Endothelial cell (in vitro differentiated cells): ENCODE data around the gene CRY1. TPM values are rescaled to one million over a fixed set of nuclear protein-coding genes. Genes with fewer than 3 reads are reported as not detected.
"Not testable (repeated sequence)": the region's sequence is repeated elsewhere in the genome, so short reads cannot be mapped to it uniquely, and the experiment has no call there.

Experiments
- DNase-seq: peaks from one replicate; pipeline ENCODE4 v3.0.0; 2021; ENCODE audit warnings: low spot score
- H3K27ac Mint-ChIP-seq: one replicate; pipeline ENCODE4 v1.8.0; 2021; ENCODE audit warnings: mixed read lengths, inconsistent platforms; ENCODE audit not compliant: unreplicated experiment
- H3K27me3 Mint-ChIP-seq: one replicate; pipeline ENCODE4 v1.8.0; 2021; ENCODE audit warnings: mild to moderate bottlenecking, moderate library complexity, mixed read lengths, inconsistent platforms; ENCODE audit not compliant: unreplicated experiment
- H3K36me3 Mint-ChIP-seq: one replicate; pipeline ENCODE4 v1.8.0; 2021; ENCODE audit warnings: mild to moderate bottlenecking, low read depth, mixed read lengths, inconsistent platforms; ENCODE audit not compliant: unreplicated experiment
- H3K4me1 Mint-ChIP-seq: one replicate; pipeline ENCODE4 v1.8.0; 2021; ENCODE audit warnings: mild to moderate bottlenecking, mixed read lengths, inconsistent platforms; ENCODE audit not compliant: unreplicated experiment
- H3K4me3 Mint-ChIP-seq: one replicate; pipeline ENCODE4 v1.8.0; 2021; ENCODE audit warnings: mild to moderate bottlenecking, mixed read lengths, inconsistent platforms; ENCODE audit not compliant: unreplicated experiment
- H3K9me3 Mint-ChIP-seq: one replicate; pipeline ENCODE4 v1.8.0; 2021; ENCODE audit warnings: mixed read lengths, inconsistent platforms; ENCODE audit not compliant: unreplicated experiment
- CTCF ChIP-seq: fragments of 200-600 bp; sonication (generic); IDR thresholded peaks from one replicate; pipeline ENCODE4 v1.5.0; 2021; ENCODE audit warnings: antibody characterized with exemption; ENCODE audit not compliant: unreplicated experiment
- total RNA-seq: library from RNA; stranded (reverse); fragmentation: NEBNext Ultra II Directional; extraction: Animal tissue kit (Norgen Biotek cat#: 25700); gene quantifications from one replicate; pipeline ENCODE4 v1.2.1, GENCODE V29; 2021; ENCODE audit not compliant: unreplicated experiment

CRY1 gene
- total RNA-seq, 1 donor from 2014 or later = 38.3 TPM

- no peak for TF ChIP-seq CTCF
- H3K4me3 Mint-ChIP-seq = no peak overlapping the region
- no peaks in the 10 kb centered on the region for H3K4me1 Mint-ChIP-seq
- no peaks in the 10 kb centered on the region for H3K36me3 Mint-ChIP-seq
- peaks cover 4% of the 10 kb centered on the region for H3K27me3 Mint-ChIP-seq
- DNase-seq = no peak
- H3K9me3 Mint-ChIP-seq = no peaks in the 10 kb centered on the region
- H3K27ac Mint-ChIP-seq = no peak overlapping the region
These were observed 15.7 kb upstream of the CRY1 start for GRCh38 chr12:107108995-107109508.

GRCh38 chr12:107108366-107108765 is 15.0 kb upstream of the CRY1 start:
- not testable (repeated sequence) for DNase-seq, H3K4me3 Mint-ChIP-seq, H3K27me3 Mint-ChIP-seq, H3K4me1 Mint-ChIP-seq, H3K36me3 Mint-ChIP-seq, H3K27ac Mint-ChIP-seq, H3K9me3 Mint-ChIP-seq

GRCh38 chr12:107107381-107107780 is 14.0 kb upstream of the CRY1 start:
- DNase-seq = no peak
- Mint-ChIP-seq H3K4me3 (no peak overlapping the region), H3K9me3 (no peaks in the 10 kb centered on the region), H3K27ac (no peak overlapping the region), H3K4me1 (no peaks in the 10 kb centered on the region), H3K27me3 (peaks cover 4% of the 10 kb centered on the region), H3K36me3 (no peaks in the 10 kb centered on the region)
- TF ChIP-seq CTCF = no peak

GRCh38 chr12:107106241-107107025 is 13.1 kb upstream of the CRY1 start:
- no peak for TF ChIP-seq CTCF
- no peak overlapping the region for H3K27ac Mint-ChIP-seq
- no peak overlapping the region for H3K4me3 Mint-ChIP-seq
- no peaks in the 10 kb centered on the region for H3K4me1 Mint-ChIP-seq
- DNase-seq = no peak
- peaks cover 4% of the 10 kb centered on the region for H3K27me3 Mint-ChIP-seq
- H3K36me3 Mint-ChIP-seq = no peaks in the 10 kb centered on the region
- no peaks in the 10 kb centered on the region for H3K9me3 Mint-ChIP-seq

- Mint-ChIP-seq H3K4me1 (no peaks in the 10 kb centered on the region), H3K27ac (no peak overlapping the region), H3K27me3 (peaks cover 4% of the 10 kb centered on the region), H3K9me3 (no peaks in the 10 kb centered on the region), H3K36me3 (no peaks in the 10 kb centered on the region), H3K4me3 (no peak overlapping the region)
- DNase-seq = no peak
- no peak for TF ChIP-seq CTCF
These were observed 12.0 kb upstream of the CRY1 start for GRCh38 chr12:107105410-107105703.
